ENCODE results near the gene TUBA1A.
"Not testable (repeated sequence)": the region's sequence is repeated elsewhere in the genome, so short reads cannot be mapped to it uniquely, and the experiment has no call there.

TUBA1A gene

GRCh38 chr12:49165114-49165513 is 23.8 kb downstream of the TUBA1A start:
- no peaks in the 10 kb centered on the region for H3K36me3 ChIP-seq (ENCODE audit: control insufficient read depth, insufficient read depth, low read length)
- no peaks in the 10 kb centered on the region for H3K9me3 ChIP-seq (ENCODE audit: control insufficient read depth, low read length)
- no peaks in the 10 kb centered on the region for H3K4me1 ChIP-seq (ENCODE audit: control insufficient read depth, insufficient read depth, low read length)
- no peaks in the 10 kb centered on the region for H3K27me3 ChIP-seq (ENCODE audit: control insufficient read depth, insufficient read depth, low read length)
- no peak overlapping the region for H3K9ac ChIP-seq (ENCODE audit: low read length)
- H3K4me3 ChIP-seq (ENCODE audit: low read length), result no peak overlapping the region

GRCh38 chr12:49161901-49162300 is 27.0 kb downstream of the TUBA1A start:
- not testable (repeated sequence) for H3K4me1 ChIP-seq (ENCODE audit: control insufficient read depth, insufficient read depth, low read length); H3K9me3 ChIP-seq (ENCODE audit: control insufficient read depth, low read length)

GRCh38 chr12:49161092-49161795 is 27.6 kb downstream of the TUBA1A start:
- Histone ChIP-seq H3K36me3 (ENCODE audit: control insufficient read depth, insufficient read depth, low read length) (no peaks in the 10 kb centered on the region), H3K4me1 (ENCODE audit: control insufficient read depth, insufficient read depth, low read length) (no peaks in the 10 kb centered on the region), H3K27me3 (ENCODE audit: control insufficient read depth, insufficient read depth, low read length) (no peaks in the 10 kb centered on the region), H3K4me3 (ENCODE audit: low read length) (no peak overlapping the region), H3K9me3 (ENCODE audit: control insufficient read depth, low read length) (no peaks in the 10 kb centered on the region), H3K9ac (ENCODE audit: low read length) (no peak overlapping the region)

More at GRCh38 chr12:49161901-49162300, 27.0 kb downstream of the TUBA1A start:
- not testable (repeated sequence) for H3K27me3 ChIP-seq (ENCODE audit: control insufficient read depth, insufficient read depth, low read length); H3K4me3 ChIP-seq (ENCODE audit: low read length); H3K9ac ChIP-seq (ENCODE audit: low read length); H3K36me3 ChIP-seq (ENCODE audit: control insufficient read depth, insufficient read depth, low read length)

- Histone ChIP-seq H3K27me3 (ENCODE audit: control insufficient read depth, insufficient read depth, low read length) (no peaks in the 10 kb centered on the region), H3K36me3 (ENCODE audit: control insufficient read depth, insufficient read depth, low read length) (no peaks in the 10 kb centered on the region), H3K9ac (ENCODE audit: low read length) (no peak overlapping the region), H3K9me3 (ENCODE audit: control insufficient read depth, low read length) (no peaks in the 10 kb centered on the region), H3K4me1 (ENCODE audit: control insufficient read depth, insufficient read depth, low read length) (no peaks in the 10 kb centered on the region), H3K4me3 (ENCODE audit: low read length) (no peak overlapping the region)
Observed at GRCh38 chr12:49160399-49160798, 28.5 kb downstream of the TUBA1A start.

GRCh38 chr12:49154221-49154620 is 34.7 kb downstream of the TUBA1A start:
- Histone ChIP-seq H3K4me3 (ENCODE audit: low read length) (no peak overlapping the region), H3K9me3 (ENCODE audit: control insufficient read depth, low read length) (no peaks in the 10 kb centered on the region), H3K9ac (ENCODE audit: low read length) (no peak overlapping the region), H3K27me3 (ENCODE audit: control insufficient read depth, insufficient read depth, low read length) (no peaks in the 10 kb centered on the region), H3K4me1 (ENCODE audit: control insufficient read depth, insufficient read depth, low read length) (no peaks in the 10 kb centered on the region), H3K36me3 (ENCODE audit: control insufficient read depth, insufficient read depth, low read length) (no peaks in the 10 kb centered on the region)

GRCh38 chr12:49147384-49147783 is 41.5 kb downstream of the TUBA1A start:
- Histone ChIP-seq H3K27me3 (ENCODE audit: control insufficient read depth, insufficient read depth, low read length) (no peaks in the 10 kb centered on the region), H3K36me3 (ENCODE audit: control insufficient read depth, insufficient read depth, low read length) (no peaks in the 10 kb centered on the region), H3K4me3 (ENCODE audit: low read length) (no peak overlapping the region), H3K4me1 (ENCODE audit: control insufficient read depth, insufficient read depth, low read length) (no peaks in the 10 kb centered on the region), H3K9ac (ENCODE audit: low read length) (no peak overlapping the region), H3K9me3 (ENCODE audit: control insufficient read depth, low read length) (no peaks in the 10 kb centered on the region)

- Histone ChIP-seq H3K4me3 (ENCODE audit: low read length) (no peak overlapping the region), H3K4me1 (ENCODE audit: control insufficient read depth, insufficient read depth, low read length) (no peaks in the 10 kb centered on the region), H3K27me3 (ENCODE audit: control insufficient read depth, insufficient read depth, low read length) (no peaks in the 10 kb centered on the region), H3K9me3 (ENCODE audit: control insufficient read depth, low read length) (no peaks in the 10 kb centered on the region), H3K36me3 (ENCODE audit: control insufficient read depth, insufficient read depth, low read length) (no peaks in the 10 kb centered on the region), H3K9ac (ENCODE audit: low read length) (no peak overlapping the region)
Observed at GRCh38 chr12:49146406-49146805, 42.5 kb downstream of the TUBA1A start.

- H3K36me3 ChIP-seq (ENCODE audit: control insufficient read depth, insufficient read depth, low read length), result no peaks in the 10 kb centered on the region
- no peaks in the 10 kb centered on the region for H3K9me3 ChIP-seq (ENCODE audit: control insufficient read depth, low read length)
- H3K27me3 ChIP-seq (ENCODE audit: control insufficient read depth, insufficient read depth, low read length), result no peaks in the 10 kb centered on the region
- no peaks in the 10 kb centered on the region for H3K4me1 ChIP-seq (ENCODE audit: control insufficient read depth, insufficient read depth, low read length)
- H3K4me3 ChIP-seq (ENCODE audit: low read length), result no peak overlapping the region
- no peak overlapping the region for H3K9ac ChIP-seq (ENCODE audit: low read length)
Observed at GRCh38 chr12:49144384-49144783, 44.5 kb downstream of the TUBA1A start.

- Histone ChIP-seq H3K36me3 (ENCODE audit: control insufficient read depth, insufficient read depth, low read length) (no peaks in the 10 kb centered on the region), H3K4me1 (ENCODE audit: control insufficient read depth, insufficient read depth, low read length) (no peaks in the 10 kb centered on the region), H3K9me3 (ENCODE audit: control insufficient read depth, low read length) (no peaks in the 10 kb centered on the region), H3K9ac (ENCODE audit: low read length) (no peak overlapping the region), H3K4me3 (ENCODE audit: low read length) (no peak overlapping the region), H3K27me3 (ENCODE audit: control insufficient read depth, insufficient read depth, low read length) (no peaks in the 10 kb centered on the region)
Observed at GRCh38 chr12:49138999-49139398, 49.9 kb downstream of the TUBA1A start.

- Histone ChIP-seq H3K4me1 (ENCODE audit: control insufficient read depth, insufficient read depth, low read length) (no peaks in the 10 kb centered on the region), H3K4me3 (ENCODE audit: low read length) (no peak overlapping the region), H3K36me3 (ENCODE audit: control insufficient read depth, insufficient read depth, low read length) (no peaks in the 10 kb centered on the region), H3K9me3 (ENCODE audit: control insufficient read depth, low read length) (no peaks in the 10 kb centered on the region), H3K27me3 (ENCODE audit: control insufficient read depth, insufficient read depth, low read length) (no peaks in the 10 kb centered on the region), H3K9ac (ENCODE audit: low read length) (no peak overlapping the region)
Observed at GRCh38 chr12:49138587-49138986, 50.3 kb downstream of the TUBA1A start.

- Histone ChIP-seq H3K9ac (ENCODE audit: low read length) (no peak overlapping the region), H3K27me3 (ENCODE audit: control insufficient read depth, insufficient read depth, low read length) (no peaks in the 10 kb centered on the region), H3K4me3 (ENCODE audit: low read length) (no peak overlapping the region), H3K4me1 (ENCODE audit: control insufficient read depth, insufficient read depth, low read length) (no peaks in the 10 kb centered on the region), H3K9me3 (ENCODE audit: control insufficient read depth, low read length) (no peaks in the 10 kb centered on the region), H3K36me3 (ENCODE audit: control insufficient read depth, insufficient read depth, low read length) (no peaks in the 10 kb centered on the region)
Observed at GRCh38 chr12:49137476-49137875, 51.4 kb downstream of the TUBA1A start.

- H3K27me3 ChIP-seq (ENCODE audit: control insufficient read depth, insufficient read depth, low read length); H3K36me3 ChIP-seq (ENCODE audit: control insufficient read depth, insufficient read depth, low read length); H3K4me3 ChIP-seq (ENCODE audit: low read length); H3K9ac ChIP-seq (ENCODE audit: low read length); H3K9me3 ChIP-seq (ENCODE audit: control insufficient read depth, low read length); H3K4me1 ChIP-seq (ENCODE audit: control insufficient read depth, insufficient read depth, low read length): not testable (repeated sequence)
Observed at GRCh38 chr12:49136997-49137396, 51.9 kb downstream of the TUBA1A start.

All from mucosa of stomach (tissue), 1 donor.